HG03135 (cell line): ENCODE results near the gene FRY.

ENCODE experiments used
- ATAC-seq: cut with Tn5 transposase; IDR thresholded peaks from one replicate; pipeline ENCODE4 v1.9.1; 2021; ENCODE audit warnings: mild to moderate bottlenecking, moderate library complexity; ENCODE audit not compliant: unreplicated experiment

FRY gene

GRCh38 chr13:32252812-32253438 is 221.4 kb downstream of the FRY start:
- no peak for ATAC-seq

GRCh38 chr13:32253911-32254399 is 222.4 kb downstream of the FRY start:
- no peak for ATAC-seq

- ATAC-seq, result no peak
Observed at GRCh38 chr13:32254416-32254815, 222.8 kb downstream of the FRY start.

- no peak for ATAC-seq
Observed at GRCh38 chr13:32254916-32255723, 223.5 kb downstream of the FRY start.

GRCh38 chr13:32255724-32256109 is 224.1 kb downstream of the FRY start:
- no peak for ATAC-seq

GRCh38 chr13:32256243-32256642 is 224.7 kb downstream of the FRY start:
- no peak for ATAC-seq

- no peak for ATAC-seq
Observed at GRCh38 chr13:32257649-32258048, 226.1 kb downstream of the FRY start.

- ATAC-seq, result no peak
Observed at GRCh38 chr13:32259116-32259515, 227.5 kb downstream of the FRY start.

- ATAC-seq, result no peak
Observed at GRCh38 chr13:32261567-32261966, 230.0 kb downstream of the FRY start.

- ATAC-seq, result no peak
Observed at GRCh38 chr13:32262165-32262564, 230.6 kb downstream of the FRY start.

GRCh38 chr13:32262619-32263018 is 231.0 kb downstream of the FRY start:
- no peak for ATAC-seq

- ATAC-seq, result no peak
Observed at GRCh38 chr13:32264407-32264806, 232.8 kb downstream of the FRY start.

GRCh38 chr13:32265726-32266125 is 234.2 kb downstream of the FRY start:
- no peak for ATAC-seq

GRCh38 chr13:32266130-32266529 is 234.6 kb downstream of the FRY start:
- ATAC-seq, result no peak

GRCh38 chr13:32267836-32268439 is 236.4 kb downstream of the FRY start:
- ATAC-seq, result no peak

GRCh38 chr13:32272021-32272683 is 240.6 kb downstream of the FRY start:
- no peak for ATAC-seq

GRCh38 chr13:32277839-32278238 is 246.3 kb downstream of the FRY start:
- no peak for ATAC-seq

- ATAC-seq, result no peak
Observed at GRCh38 chr13:32278426-32278825, 246.9 kb downstream of the FRY start.

GRCh38 chr13:32281096-32281495 is 249.5 kb downstream of the FRY start:
- no peak for ATAC-seq

- ATAC-seq, result no peak
Observed at GRCh38 chr13:32282096-32282711, 250.6 kb downstream of the FRY start.
